ENCODE results near the gene EARS2.
A peak's percentile ranks its signal among the peaks of the same experiment; 100 is the strongest.
"Not testable (repeated sequence)": the region's sequence is repeated elsewhere in the genome, so short reads cannot be mapped to it uniquely, and the experiment has no call there.

Gene EARS2

DNA sequence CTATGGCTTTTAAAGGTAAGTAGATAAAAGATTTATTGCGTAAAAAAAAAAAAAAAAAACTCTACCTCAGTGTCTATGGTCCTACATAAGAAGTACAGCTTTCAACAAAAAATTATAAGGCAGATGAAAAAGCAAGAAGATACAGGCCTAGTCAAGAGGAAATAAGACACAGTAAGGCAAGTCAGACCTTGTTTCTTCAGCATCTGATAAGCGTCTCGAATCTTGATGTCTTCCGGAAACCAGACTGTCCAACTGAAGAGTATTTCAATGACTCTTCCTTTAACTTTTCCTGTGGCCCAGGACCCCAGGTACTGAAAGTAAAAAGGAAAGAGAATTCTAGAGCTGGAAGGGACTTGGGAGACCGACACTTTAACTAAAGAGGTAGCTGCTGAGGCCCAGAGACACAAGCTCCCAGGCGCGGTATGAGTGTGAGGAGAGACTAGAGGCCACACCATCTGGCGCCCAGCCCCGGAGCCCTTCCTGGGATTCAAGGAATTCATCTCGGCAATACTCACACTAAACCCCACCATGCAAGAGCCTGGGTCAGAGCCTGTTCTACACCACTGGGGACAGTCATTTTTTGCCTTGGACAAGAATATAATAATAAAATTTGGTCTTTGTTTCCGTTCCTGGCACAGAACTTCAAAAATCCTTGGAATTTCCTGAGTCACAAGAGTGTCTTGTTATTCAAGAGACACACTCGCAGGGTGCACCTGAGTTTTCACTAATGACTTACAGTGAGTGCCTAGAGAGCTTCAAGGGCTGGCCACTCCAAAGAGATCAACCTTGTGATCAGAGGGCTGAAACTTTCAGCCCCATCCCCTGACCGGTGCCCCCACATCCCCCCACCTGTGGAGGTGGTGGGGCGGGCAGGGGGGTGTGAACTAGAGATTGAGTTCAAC lies 65.4 kb downstream of the EARS2 start:
- Mint-ChIP-seq H3K4me3 (no peak overlapping the region), H3K4me1 (no peaks in the 10 kb centered on the region), H3K27ac (no peak overlapping the region), H3K9me3 (no peaks in the 10 kb centered on the region), H3K27me3 (no peaks in the 10 kb centered on the region)
- ATAC-seq (no peak), DNase-seq (no peak)

DNA sequence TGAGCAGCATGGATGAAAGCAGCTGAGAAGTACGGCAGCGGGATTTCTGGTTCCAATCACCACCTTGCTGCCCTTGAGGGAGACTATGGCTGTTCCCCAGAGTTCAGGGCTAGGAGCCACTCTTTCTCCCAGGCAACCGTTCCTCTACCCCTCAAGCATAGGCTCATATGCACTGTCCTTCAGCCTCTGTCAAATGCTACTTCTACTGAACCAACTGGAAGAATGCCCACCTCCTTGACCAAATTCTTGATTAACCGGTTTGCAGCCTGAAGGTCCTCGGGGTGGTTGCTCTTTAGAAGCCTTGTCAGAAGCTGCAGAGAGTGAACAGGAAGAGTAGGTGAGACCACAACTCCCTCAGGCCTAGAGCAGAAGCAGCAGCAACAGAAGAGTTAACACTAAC lies 70.7 kb downstream of the EARS2 start:
- ATAC-seq = no peak
- no peaks in the 10 kb centered on the region for H3K27me3 Mint-ChIP-seq
- H3K4me3 Mint-ChIP-seq = no peak overlapping the region
- H3K27ac Mint-ChIP-seq = peak overlapping the region in 1 of 2 donors; percentile 40
- DNase-seq = no peak
- H3K4me1 Mint-ChIP-seq = no peaks in the 10 kb centered on the region
- H3K9me3 Mint-ChIP-seq = no peaks in the 10 kb centered on the region

DNA sequence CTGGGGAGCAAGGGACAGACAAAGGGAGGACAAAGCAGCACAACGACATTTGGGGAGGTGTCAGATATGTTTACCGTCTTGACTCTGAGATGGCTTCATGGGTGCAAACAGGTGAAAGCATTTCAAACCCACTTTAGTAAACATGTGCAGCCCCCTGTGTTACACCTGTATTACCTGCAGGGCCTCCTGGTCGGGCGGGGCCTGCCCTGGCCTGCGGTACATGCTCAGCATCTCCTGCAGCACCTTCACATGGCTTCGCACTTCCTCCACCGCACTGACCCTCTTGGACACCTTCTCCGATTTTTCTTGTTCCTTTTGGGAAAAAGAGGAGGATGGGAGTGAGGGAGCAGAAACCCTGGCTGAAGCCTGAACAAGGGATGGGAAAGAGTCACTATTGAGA lies 71.3 kb downstream of the EARS2 start:
- H3K4me1 Mint-ChIP-seq = no peaks in the 10 kb centered on the region
- H3K27ac Mint-ChIP-seq = no peak overlapping the region
- H3K27me3 Mint-ChIP-seq = no peaks in the 10 kb centered on the region
- DNase-seq (no peak), ATAC-seq (no peak)
- no peak overlapping the region for H3K4me3 Mint-ChIP-seq
- no peaks in the 10 kb centered on the region for H3K9me3 Mint-ChIP-seq

DNA sequence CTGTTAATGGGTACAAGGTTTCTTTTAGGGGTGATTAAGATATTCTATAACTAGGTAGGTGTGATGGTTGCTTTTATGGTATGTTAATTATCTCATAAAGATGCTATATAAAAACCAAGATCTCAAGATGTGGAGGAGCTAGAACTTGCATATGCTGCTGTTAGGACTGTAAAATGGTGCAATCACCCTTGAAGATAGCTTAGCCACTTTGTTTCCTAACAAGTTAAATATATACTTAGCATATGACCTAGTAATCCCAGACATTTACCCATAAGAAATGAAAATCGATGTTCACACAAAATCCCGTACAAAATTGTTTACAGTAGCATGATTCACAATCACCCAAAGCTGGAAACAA lies 71.9 kb downstream of the EARS2 start:
- no peaks in the 10 kb centered on the region for H3K4me1 Mint-ChIP-seq
- no peak for ATAC-seq
- no peak for DNase-seq
- H3K27me3 Mint-ChIP-seq = no peaks in the 10 kb centered on the region
- H3K27ac Mint-ChIP-seq = no peak overlapping the region
- H3K4me3 Mint-ChIP-seq = no peak overlapping the region
- H3K9me3 Mint-ChIP-seq = no peaks in the 10 kb centered on the region

DNA sequence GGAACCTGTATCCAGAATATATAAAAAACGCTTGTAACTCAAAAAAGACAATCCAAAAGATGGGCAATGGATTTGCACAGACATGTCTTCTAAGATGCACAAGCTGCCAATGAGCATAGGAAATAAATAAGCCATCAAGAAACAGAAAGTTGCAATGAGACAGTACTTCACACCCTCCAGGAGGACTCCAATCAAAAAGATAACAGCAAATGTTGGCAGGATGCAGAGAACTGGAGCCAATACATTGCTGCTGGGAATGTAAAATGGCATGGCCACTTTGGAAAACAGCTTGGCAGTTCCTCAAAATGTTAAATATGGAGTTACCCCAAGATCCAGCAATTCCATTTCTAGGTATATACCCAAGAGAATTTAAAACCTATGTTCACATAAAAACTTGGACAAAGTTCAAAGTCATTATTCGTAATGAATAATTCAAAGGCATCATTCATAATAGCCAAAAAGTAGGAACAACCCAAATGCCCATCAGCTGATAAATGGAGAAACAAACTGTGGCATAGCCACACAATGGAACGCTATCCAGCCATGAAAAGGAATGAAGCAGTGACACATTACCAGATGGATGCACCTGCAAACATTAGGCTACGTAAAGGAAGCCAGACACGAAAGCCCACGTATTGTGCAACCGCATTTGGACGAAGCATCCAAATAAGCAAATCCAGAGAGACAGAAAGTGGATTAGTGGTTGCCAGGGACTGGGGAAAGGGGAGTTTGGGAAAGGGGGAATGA lies 72.5 kb downstream of the EARS2 start:
- Mint-ChIP-seq H3K9me3 (no peaks in the 10 kb centered on the region), H3K4me1 (no peaks in the 10 kb centered on the region), H3K4me3 (no peak overlapping the region), H3K27me3 (no peaks in the 10 kb centered on the region), H3K27ac (no peak overlapping the region)
- no peak for DNase-seq
- ATAC-seq = no peak

DNA sequence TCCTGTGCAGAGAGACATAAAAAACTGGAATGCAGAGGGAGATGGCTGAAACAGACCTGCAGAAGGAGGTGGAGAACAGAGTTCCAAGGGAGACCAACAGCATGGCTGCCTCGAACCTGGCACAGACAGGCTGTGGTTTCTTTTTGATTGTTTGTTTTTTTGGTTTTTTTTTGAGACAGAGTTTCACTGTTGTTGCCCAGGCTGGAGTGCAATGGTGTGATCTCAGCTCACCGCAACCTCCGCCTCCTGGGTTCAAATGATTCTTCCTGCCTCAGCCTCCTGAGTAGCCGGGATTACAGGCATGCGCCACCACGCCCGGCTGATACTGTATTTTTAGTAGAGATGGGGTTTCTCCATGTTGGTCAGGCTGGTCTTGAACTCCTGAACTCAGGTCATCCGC lies 73.7 kb downstream of the EARS2 start:
- not testable (repeated sequence) for H3K4me1 Mint-ChIP-seq, H3K27me3 Mint-ChIP-seq, DNase-seq, H3K9me3 Mint-ChIP-seq, H3K4me3 Mint-ChIP-seq, ATAC-seq
- H3K27ac Mint-ChIP-seq = peak overlapping the region in 1 of 2 donors; percentile 60

DNA sequence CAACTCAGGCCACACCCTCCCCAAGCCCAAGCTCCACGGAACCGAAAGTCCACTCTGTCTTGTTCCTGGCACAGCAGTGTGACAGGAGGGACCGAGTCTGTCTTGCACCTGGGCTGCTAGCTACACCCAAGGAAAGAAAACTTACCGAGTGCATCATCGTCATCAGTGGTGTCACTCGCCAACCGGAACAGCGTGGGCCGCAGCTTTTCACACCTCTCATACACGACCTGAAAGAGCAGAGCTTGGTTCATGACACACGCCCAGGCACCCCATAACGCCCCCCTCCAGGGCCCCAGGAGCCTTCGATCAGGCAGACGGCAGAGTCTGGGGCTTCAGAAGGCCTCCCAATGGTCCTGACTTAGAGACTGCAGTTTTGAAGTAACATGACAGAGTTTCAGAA lies 74.4 kb downstream of the EARS2 start:
- DNase-seq (no peak), ATAC-seq (peak; percentile 45)
- Mint-ChIP-seq H3K4me1 (no peaks in the 10 kb centered on the region), H3K4me3 (no peak overlapping the region), H3K9me3 (no peaks in the 10 kb centered on the region), H3K27ac (peak overlapping the region; percentile 13 to 60), H3K27me3 (no peaks in the 10 kb centered on the region)

DNA sequence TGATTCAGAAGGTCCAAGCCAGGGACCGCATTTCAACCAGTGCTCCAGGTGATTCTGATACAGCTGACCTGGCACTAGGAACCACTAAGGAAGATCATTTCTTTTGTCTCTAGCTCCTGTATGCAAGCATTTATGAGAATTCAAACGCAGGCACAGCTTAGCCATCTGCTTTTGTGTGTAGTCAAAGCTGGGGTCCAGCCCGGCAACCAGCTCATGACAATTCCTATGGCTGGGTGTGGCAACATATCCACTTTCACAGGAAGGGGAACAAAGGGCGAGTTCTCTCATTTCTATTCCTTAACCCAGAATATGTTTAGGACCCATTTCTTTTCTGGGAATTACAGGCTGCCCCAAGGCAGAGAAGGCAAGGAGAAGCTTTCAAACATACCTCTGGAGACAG lies 76.9 kb downstream of the EARS2 start:
- H3K9me3 Mint-ChIP-seq = no peaks in the 10 kb centered on the region
- no peaks in the 10 kb centered on the region for H3K27me3 Mint-ChIP-seq
- no peak overlapping the region for H3K4me3 Mint-ChIP-seq
- ATAC-seq (no peak), DNase-seq (no peak)
- no peaks in the 10 kb centered on the region for H3K4me1 Mint-ChIP-seq
- H3K27ac Mint-ChIP-seq = no peak overlapping the region

DNA sequence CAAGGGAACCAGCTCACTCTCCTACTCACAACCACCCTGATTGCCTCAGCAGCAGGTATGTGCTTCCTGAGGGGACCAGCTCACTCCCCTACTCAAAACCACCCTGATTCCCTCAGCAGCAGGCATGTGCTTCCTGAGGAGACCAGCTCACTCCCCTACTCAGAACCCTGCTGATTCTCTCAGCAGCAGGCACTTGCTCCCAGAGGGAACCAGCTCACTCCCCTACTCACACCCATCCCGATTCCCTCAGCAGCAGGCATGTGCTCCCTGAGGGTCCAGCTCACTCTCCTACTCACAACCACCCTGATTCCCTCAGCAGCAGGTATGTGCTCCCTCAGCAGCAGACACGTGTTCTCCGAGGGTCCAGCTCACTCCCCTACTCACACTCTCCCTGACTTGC lies 78.0 kb downstream of the EARS2 start:
- H3K27ac Mint-ChIP-seq = peak overlapping the region in 1 of 2 donors; percentile 75
- no peak for DNase-seq
- H3K9me3 Mint-ChIP-seq = no peaks in the 10 kb centered on the region
- H3K27me3 Mint-ChIP-seq = no peaks in the 10 kb centered on the region
- no peak for ATAC-seq
- H3K4me1 Mint-ChIP-seq = no peaks in the 10 kb centered on the region
- no peak overlapping the region for H3K4me3 Mint-ChIP-seq

DNA sequence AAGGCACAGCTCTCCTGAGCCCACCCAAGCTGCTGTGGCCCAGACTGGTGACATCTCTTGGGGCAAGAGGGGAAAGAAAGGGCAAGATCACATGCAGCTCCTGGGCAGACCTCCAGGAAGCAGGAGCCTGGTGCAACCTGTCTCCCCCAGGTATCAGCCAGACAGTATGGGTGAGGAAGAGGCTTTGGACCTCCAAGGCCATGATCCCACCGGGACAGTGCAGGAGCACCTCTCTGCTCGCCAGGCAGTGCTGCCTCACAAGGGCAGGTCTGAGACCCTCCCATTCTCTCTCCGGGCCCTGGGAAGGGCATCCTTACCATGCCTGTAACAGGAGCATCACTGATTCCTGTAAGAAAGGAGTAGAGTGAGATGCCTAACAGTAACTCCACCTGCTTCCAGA lies 78.6 kb downstream of the EARS2 start:
- Mint-ChIP-seq H3K27me3 (no peaks in the 10 kb centered on the region), H3K9me3 (no peaks in the 10 kb centered on the region), H3K4me1 (no peaks in the 10 kb centered on the region), H3K4me3 (no peak overlapping the region), H3K27ac (peak overlapping the region in 1 of 2 donors; percentile 42)
- ATAC-seq = no peak
- no peak for DNase-seq

DNA sequence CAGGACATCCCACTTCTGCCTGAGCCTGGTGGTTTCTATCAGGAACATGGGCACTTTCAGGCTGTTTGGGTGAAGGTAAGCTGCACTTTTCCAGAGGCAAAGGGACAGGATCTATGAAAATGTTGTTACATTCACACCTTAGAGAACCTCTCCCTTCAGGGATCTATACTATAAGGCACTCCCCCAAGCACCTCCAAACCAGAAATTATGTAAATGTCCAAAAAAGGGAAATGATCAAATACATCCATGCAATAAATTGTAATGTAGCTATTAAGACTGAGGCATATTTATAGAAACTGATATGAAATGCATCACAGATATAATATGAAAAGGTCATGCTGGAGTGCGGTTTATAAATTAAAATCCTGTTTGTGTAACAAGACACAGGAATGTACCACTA lies 80.9 kb downstream of the EARS2 start:
- peak overlapping the region in 1 of 2 donors; percentile 72 for H3K27ac Mint-ChIP-seq
- no peaks in the 10 kb centered on the region for H3K9me3 Mint-ChIP-seq
- ATAC-seq (no peak), DNase-seq (no peak)
- no peaks in the 10 kb centered on the region for H3K27me3 Mint-ChIP-seq
- H3K4me1 Mint-ChIP-seq = no peaks in the 10 kb centered on the region
- no peak overlapping the region for H3K4me3 Mint-ChIP-seq
